Colonic mucosa (tissue), 4 donors: ENCODE data around the gene EHBP1. TPM values are rescaled to one million over a fixed set of nuclear protein-coding genes. Genes with fewer than 3 reads are reported as not detected.

Experiments used
- DNase-seq: peaks from one replicate; pipeline ENCODE4 v3.0.0-alpha.2; 2020
- H3K27ac ChIP-seq: fragments of 200-600 bp; one replicate; pipeline ENCODE4 v1.8.0; 2021
- H3K27me3 ChIP-seq: fragments of 200-600 bp; one replicate; pipeline ENCODE4 v1.8.0; 2021
- H3K36me3 ChIP-seq: fragments of 200-600 bp; one replicate; pipeline ENCODE4 v1.8.0; 2021
- H3K4me1 ChIP-seq: fragments of 200-600 bp; one replicate; pipeline ENCODE4 v1.8.0; 2021; ENCODE audit warnings: mild to moderate bottlenecking
- H3K4me3 ChIP-seq: fragments of 200-600 bp; one replicate; pipeline ENCODE4 v1.8.0; 2021
- H3K9ac ChIP-seq, 2 donors: one replicate each; pipeline ENCODE4 v1.7.0; 2013; ENCODE audit warnings: control low read depth in 2 of 2, low read depth in 2 of 2, low read length in 2 of 2
- H3K9me3 ChIP-seq: fragments of 200-600 bp; one replicate; pipeline ENCODE4 v1.8.0; 2021
- intact Hi-C: fragments of 100-400 bp; cut with DNase I; formaldehyde crosslinking; loops from one replicate; pipeline ENCODE4 v1.14.1; 2022
- total RNA-seq, 2 donors: library from RNA; stranded (reverse); fragmentation: NEBNext Ultra II Directional in 1 of 2; extraction: Animal tissue kit (Norgen Biotek cat#: 25700) in 1 of 2; gene quantifications; one replicate each; pipeline ENCODE4 v1.2.1, GENCODE V29; 2021
- TF ChIP-seq, protein P1 (sequence below): fragments of 200-600 bp; IDR thresholded peaks from one replicate; pipeline ENCODE4 v1.8.0; 2022; ENCODE audit warnings: antibody characterized with exemption, mild to moderate bottlenecking
- donor health status: healthy.
- donor health status: DM: no; HTN: no; CAD: no.
- donor health status: DM: no; HTN: no; CAD: no.

EHBP1 gene
- total RNA-seq, 2 donors from 2014 or later = 23.6 to 32.7 TPM

DNA sequence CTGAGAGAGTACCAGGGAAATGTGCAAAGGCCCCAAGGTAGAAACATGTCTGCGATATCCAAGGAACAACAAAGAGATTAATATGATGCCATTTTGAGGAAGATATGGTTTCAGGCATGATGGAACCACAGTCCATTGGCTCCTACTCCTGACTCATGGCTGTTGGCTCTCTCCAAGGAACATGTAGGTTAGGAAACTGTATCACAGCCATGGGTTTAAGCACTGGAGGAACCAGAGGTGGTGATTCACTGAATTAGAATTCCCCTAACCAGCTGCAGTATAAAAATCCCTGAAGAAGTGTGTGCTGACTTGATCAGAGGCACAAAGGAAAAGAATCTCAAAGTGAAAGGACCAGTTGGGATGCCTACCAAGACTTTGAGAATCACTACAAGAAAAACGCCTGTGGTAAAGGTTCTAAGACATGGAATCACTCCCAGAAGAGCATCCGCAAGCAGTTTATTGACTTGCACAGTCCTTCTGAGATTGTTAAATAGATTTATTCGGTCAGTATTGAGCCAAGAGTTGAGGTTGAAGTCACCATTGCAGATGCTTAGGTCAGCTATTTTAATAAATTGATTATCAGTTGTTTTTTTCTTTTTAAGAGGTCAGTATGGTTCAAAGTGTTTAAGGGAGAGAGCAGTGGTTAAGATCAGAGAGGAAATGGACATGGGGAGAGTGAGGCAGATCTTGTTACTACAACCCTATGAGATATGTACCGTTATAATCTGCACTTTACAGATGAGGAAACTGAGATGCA, 234.4 kb downstream of the EHBP1 start:
- no peak for DNase-seq
- TF ChIP-seq, protein P1, sequence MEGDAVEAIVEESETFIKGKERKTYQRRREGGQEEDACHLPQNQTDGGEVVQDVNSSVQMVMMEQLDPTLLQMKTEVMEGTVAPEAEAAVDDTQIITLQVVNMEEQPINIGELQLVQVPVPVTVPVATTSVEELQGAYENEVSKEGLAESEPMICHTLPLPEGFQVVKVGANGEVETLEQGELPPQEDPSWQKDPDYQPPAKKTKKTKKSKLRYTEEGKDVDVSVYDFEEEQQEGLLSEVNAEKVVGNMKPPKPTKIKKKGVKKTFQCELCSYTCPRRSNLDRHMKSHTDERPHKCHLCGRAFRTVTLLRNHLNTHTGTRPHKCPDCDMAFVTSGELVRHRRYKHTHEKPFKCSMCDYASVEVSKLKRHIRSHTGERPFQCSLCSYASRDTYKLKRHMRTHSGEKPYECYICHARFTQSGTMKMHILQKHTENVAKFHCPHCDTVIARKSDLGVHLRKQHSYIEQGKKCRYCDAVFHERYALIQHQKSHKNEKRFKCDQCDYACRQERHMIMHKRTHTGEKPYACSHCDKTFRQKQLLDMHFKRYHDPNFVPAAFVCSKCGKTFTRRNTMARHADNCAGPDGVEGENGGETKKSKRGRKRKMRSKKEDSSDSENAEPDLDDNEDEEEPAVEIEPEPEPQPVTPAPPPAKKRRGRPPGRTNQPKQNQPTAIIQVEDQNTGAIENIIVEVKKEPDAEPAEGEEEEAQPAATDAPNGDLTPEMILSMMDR = no peak
- H3K27me3 ChIP-seq = no peaks in the 10 kb centered on the region
- no peaks in the 10 kb centered on the region for H3K36me3 ChIP-seq
- H3K4me1 ChIP-seq = no peaks in the 10 kb centered on the region
- no peak overlapping the region for H3K4me3 ChIP-seq
- H3K9me3 ChIP-seq = no peaks in the 10 kb centered on the region
- H3K27ac ChIP-seq = no peak overlapping the region
- no peak overlapping the region for H3K9ac ChIP-seq
- intact Hi-C loops = no loop called here

DNA sequence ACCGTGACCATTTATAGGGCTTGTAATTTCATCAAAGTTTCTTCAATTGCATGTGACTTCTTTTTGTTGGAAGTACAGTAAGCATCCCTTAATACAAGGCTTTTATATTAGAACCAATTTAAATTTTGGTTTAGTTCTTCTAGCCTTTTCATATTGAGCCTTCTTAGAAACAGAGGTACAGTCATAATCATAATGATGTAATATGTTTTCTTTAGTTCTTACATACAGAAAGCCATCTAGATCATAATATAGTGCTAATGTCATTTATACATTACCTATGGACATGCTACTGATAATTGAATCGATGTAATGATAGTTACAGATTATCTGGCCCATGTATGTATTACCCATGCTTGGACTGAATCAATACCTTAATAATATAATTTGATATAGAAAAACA, 235.2 kb downstream of the EHBP1 start:
- H3K4me3 ChIP-seq = no peak overlapping the region
- no peaks in the 10 kb centered on the region for H3K9me3 ChIP-seq
- no peaks in the 10 kb centered on the region for H3K36me3 ChIP-seq
- H3K4me1 ChIP-seq = no peaks in the 10 kb centered on the region
- no peak overlapping the region for H3K27ac ChIP-seq
- TF ChIP-seq, protein P1 = no peak
- H3K27me3 ChIP-seq = no peaks in the 10 kb centered on the region
- no peak overlapping the region for H3K9ac ChIP-seq
- DNase-seq = no peak
- intact Hi-C loops = no loop called here

- intact Hi-C loops = no loop called here
- Histone ChIP-seq H3K27ac (no peak overlapping the region), H3K27me3 (no peaks in the 10 kb centered on the region), H3K36me3 (no peaks in the 10 kb centered on the region), H3K4me3 (no peak overlapping the region), H3K4me1 (no peaks in the 10 kb centered on the region), H3K9me3 (no peaks in the 10 kb centered on the region), H3K9ac (no peak overlapping the region)
- no peak for DNase-seq
- TF ChIP-seq, protein P1 = no peak
Observed at GRCh38 chr2:62941413-62941812, 235.9 kb downstream of the EHBP1 start.

DNA sequence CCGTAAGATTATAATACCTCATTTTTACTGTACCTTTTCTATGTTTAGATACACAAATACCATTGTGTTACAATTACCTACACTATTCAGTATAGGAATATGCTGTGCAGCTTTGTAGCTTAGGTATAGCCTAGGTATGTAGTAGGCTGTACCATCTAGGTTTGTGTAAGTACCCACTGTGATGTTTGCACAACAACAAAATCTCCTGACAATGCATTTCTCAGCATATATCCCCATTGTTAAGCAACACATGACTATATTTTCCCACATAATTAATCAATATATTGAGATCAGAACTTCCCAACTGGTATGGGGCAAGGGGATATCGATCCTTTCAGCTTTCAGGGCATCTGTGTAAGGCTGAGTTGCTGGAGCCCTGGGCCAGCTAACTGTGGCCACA, 238.8 kb downstream of the EHBP1 start:
- H3K9ac ChIP-seq = no peak overlapping the region
- TF ChIP-seq, protein P1 = no peak
- no peak for DNase-seq
- no peak overlapping the region for H3K4me3 ChIP-seq
- intact Hi-C loops = no loop called here
- H3K27ac ChIP-seq = no peak overlapping the region
- H3K4me1 ChIP-seq = no peaks in the 10 kb centered on the region
- H3K27me3 ChIP-seq = no peaks in the 10 kb centered on the region
- no peaks in the 10 kb centered on the region for H3K36me3 ChIP-seq
- no peaks in the 10 kb centered on the region for H3K9me3 ChIP-seq

DNA sequence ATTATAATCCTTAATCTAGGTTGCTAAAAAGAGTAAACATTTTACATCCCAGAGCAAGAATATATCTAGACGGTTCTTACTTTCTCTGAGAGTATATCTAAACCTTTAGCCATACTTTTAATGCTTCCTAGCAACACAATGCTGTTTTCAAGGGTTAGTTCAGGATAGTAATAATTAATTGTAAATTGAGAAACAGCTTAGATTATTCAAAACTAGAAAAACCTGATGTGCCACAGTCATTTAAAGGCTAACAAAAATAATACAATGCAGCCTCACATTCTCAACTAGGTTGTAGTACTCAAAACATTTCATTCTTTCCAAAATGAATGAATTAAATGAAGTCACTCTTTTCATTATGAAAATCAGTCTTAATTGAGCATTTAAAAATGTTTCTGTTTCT, 241.9 kb downstream of the EHBP1 start:
- no peaks in the 10 kb centered on the region for H3K36me3 ChIP-seq
- TF ChIP-seq, protein P1 = no peak
- intact Hi-C loops = no loop called here
- no peaks in the 10 kb centered on the region for H3K27me3 ChIP-seq
- no peak overlapping the region for H3K27ac ChIP-seq
- H3K9ac ChIP-seq = no peak overlapping the region
- H3K4me3 ChIP-seq = no peak overlapping the region
- H3K9me3 ChIP-seq = no peaks in the 10 kb centered on the region
- DNase-seq = no peak
- H3K4me1 ChIP-seq = no peaks in the 10 kb centered on the region
